Trophoblast cell (in vitro differentiated cells and primary cell): ENCODE data around the gene CERK.

Source experiments
- DNase-seq, 2 donors: peaks; one replicate each; pipeline ENCODE4 v3.0.0-alpha.2; 2016
- H2AFZ ChIP-seq: 2 replicates; pipeline ENCODE4 v1.6.1; 2013; ENCODE audit warnings: low read length, moderate library complexity, mild to moderate bottlenecking; ENCODE audit not compliant: insufficient read depth, poor library complexity
- H2AK5ac ChIP-seq: 2 replicates; pipeline ENCODE4 v1.6.1; 2013; ENCODE audit warnings: mild to moderate bottlenecking, low read length
- H2BK120ac ChIP-seq: 2 replicates; pipeline ENCODE4 v1.6.1; 2013; ENCODE audit warnings: low read length, mild to moderate bottlenecking, moderate library complexity; ENCODE audit not compliant: insufficient read depth, poor library complexity
- H2BK12ac ChIP-seq: 2 replicates; pipeline ENCODE4 v1.6.1; 2013; ENCODE audit warnings: mild to moderate bottlenecking, low read length, moderate library complexity
- H2BK5ac ChIP-seq: 2 replicates; pipeline ENCODE4 v1.6.1; 2013; ENCODE audit warnings: low read length, low read depth, moderate library complexity, mild to moderate bottlenecking; ENCODE audit not compliant: poor library complexity
- H3K14ac ChIP-seq: 2 replicates; pipeline ENCODE4 v1.6.1; 2013; ENCODE audit warnings: mild to moderate bottlenecking, low read length
- H3K18ac ChIP-seq: 2 replicates; pipeline ENCODE4 v1.6.1; 2013; ENCODE audit warnings: mild to moderate bottlenecking, low read length
- H3K23ac ChIP-seq: 2 replicates; pipeline ENCODE4 v1.6.1; 2013; ENCODE audit warnings: low read length
- H3K27ac ChIP-seq: 2 replicates; pipeline ENCODE4 v1.5.1; 2013; ENCODE audit warnings: low read depth, mild to moderate bottlenecking, inconsistent platforms, low read length, moderate library complexity
- H3K27me3 ChIP-seq: 2 replicates; pipeline ENCODE4 v1.6.1; 2013; ENCODE audit warnings: inconsistent platforms, mild to moderate bottlenecking, low read length, moderate library complexity; ENCODE audit not compliant: insufficient read depth
- H3K36me3 ChIP-seq, 2 experiments: 1 replicate in 1 of 2; 2 replicates in 1 of 2; pipeline ENCODE4 v1.6.1; 2013; ENCODE audit warnings: low read length in 2 of 2, mild to moderate bottlenecking in 2 of 2, moderate library complexity in 1 of 2; ENCODE audit not compliant: insufficient read depth in 2 of 2, control insufficient read depth in 1 of 2
- H3K4ac ChIP-seq: 2 replicates; pipeline ENCODE4 v1.6.1; 2013; ENCODE audit warnings: low read depth, mild to moderate bottlenecking, low read length, moderate library complexity
- H3K4me1 ChIP-seq, 2 experiments: 1 replicate in 1 of 2; 2 replicates in 1 of 2; pipeline ENCODE4 v1.6.1; 2013; ENCODE audit warnings: low read length in 2 of 2, mild to moderate bottlenecking in 2 of 2, moderate library complexity in 1 of 2; ENCODE audit not compliant: insufficient read depth in 2 of 2, control insufficient read depth in 1 of 2
- H3K4me2 ChIP-seq: 2 replicates; pipeline ENCODE4 v1.6.1; 2013; ENCODE audit warnings: inconsistent platforms, mild to moderate bottlenecking, low read length, moderate library complexity
- H3K4me3 ChIP-seq: 2 replicates; pipeline ENCODE4 v1.5.1; 2013; ENCODE audit warnings: mild to moderate bottlenecking, low read depth, low read length, inconsistent platforms
- H3K79me1 ChIP-seq: one replicate; pipeline ENCODE4 v1.6.1; 2013; ENCODE audit warnings: low read length
- H3K79me2 ChIP-seq: 2 replicates; pipeline ENCODE4 v1.6.1; 2013; ENCODE audit warnings: low read length, mild to moderate bottlenecking; ENCODE audit not compliant: control insufficient read depth, insufficient read depth, poor library complexity
- H3K9ac ChIP-seq: 2 replicates; pipeline ENCODE4 v1.6.1; 2013; ENCODE audit warnings: mild to moderate bottlenecking, low read length
- H3K9me3 ChIP-seq: 2 replicates; pipeline ENCODE4 v1.6.1; 2013; ENCODE audit warnings: low read depth, mild to moderate bottlenecking, control low read depth, inconsistent platforms, low read length; ENCODE audit not compliant: insufficient read depth
- H4K12ac ChIP-seq: 2 replicates; pipeline ENCODE4 v1.6.1; 2013; ENCODE audit warnings: low read depth, mild to moderate bottlenecking, low read length, moderate library complexity
- H4K8ac ChIP-seq: 2 replicates; pipeline ENCODE4 v1.6.1; 2013; ENCODE audit warnings: low read depth, mild to moderate bottlenecking, low read length, moderate library complexity
- H4K91ac ChIP-seq: one replicate; pipeline ENCODE4 v1.6.1; 2013; ENCODE audit warnings: low read depth, mild to moderate bottlenecking, low read length, moderate library complexity
- WGBS: extraction: QIAGEN DNeasy Blood & Tissue Kit; methylation state at CpG from one replicate; pipeline ENCODE4 v1.1.7; 2013; ENCODE audit warnings: missing lambda C conversion rate; ENCODE audit not compliant: insufficient read length, insufficient coverage; ENCODE audit errors: extremely low coverage; 5-methylcytosine and 5-hydroxymethylcytosine counted together

CERK gene

GRCh38 chr22:46764779-46765485 is 26.9 kb upstream of the CERK start:
- Histone ChIP-seq H3K18ac (no peak overlapping the region), H2AK5ac (no peak overlapping the region)
- no CpG with 5 or more reads among the region's 6 CpGs for WGBS

DNA sequence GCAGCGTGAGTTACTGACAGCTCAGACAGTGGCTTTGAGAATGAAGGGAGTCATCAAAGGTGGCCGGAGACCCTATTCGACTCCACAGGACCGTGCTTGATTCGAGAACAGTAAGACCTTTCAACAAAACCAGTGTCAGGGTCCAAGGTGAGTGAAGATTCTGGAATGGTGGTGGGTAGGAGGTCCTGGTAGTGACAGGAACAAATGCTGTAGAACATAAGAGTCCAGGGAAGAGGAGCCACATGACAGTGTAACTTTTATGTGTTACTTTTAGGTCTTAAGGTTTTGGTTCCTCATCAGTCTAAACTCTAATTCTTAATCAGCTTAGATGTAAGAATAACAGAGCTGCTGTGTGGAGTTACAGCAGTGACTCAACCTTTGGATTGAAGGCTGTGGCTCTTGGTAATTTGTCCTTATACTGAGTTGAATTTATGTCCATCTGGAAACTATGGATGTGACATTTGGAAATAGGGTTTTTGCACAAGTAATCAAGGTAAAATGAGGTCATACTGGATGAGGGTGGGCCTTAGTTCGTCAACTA is 26.2 kb upstream of the CERK start:
- Histone ChIP-seq H3K36me3 (peaks cover 0 to 2% of the 10 kb centered on the region in 2 experiments), H3K18ac (no peak overlapping the region), H2AK5ac (no peak overlapping the region), H2BK12ac (no peak overlapping the region), H3K9me3 (no peaks in the 10 kb centered on the region), H4K8ac (no peak overlapping the region), H3K14ac (no peak overlapping the region), H3K27ac (no peak overlapping the region), H3K23ac (no peak overlapping the region), H3K4me2 (no peak overlapping the region), H4K12ac (no peak overlapping the region), H3K4me3 (no peak overlapping the region), H3K79me2 (peaks cover 11% of the 10 kb centered on the region), H2AFZ (no peak overlapping the region), H3K27me3 (no peaks in the 10 kb centered on the region), H2BK120ac (no peak overlapping the region), H3K79me1 (peaks cover 10% of the 10 kb centered on the region), H2BK5ac (no peak overlapping the region), H3K4ac (no peak overlapping the region), H3K9ac (no peak overlapping the region), H3K4me1 (peaks cover 3% of the 10 kb centered on the region in 2 experiments), H4K91ac (no peak overlapping the region)
- WGBS, result no CpG with 5 or more reads among the region's 6 CpGs
- DNase-seq, result no peak

More at GRCh38 chr22:46764779-46765485, 26.9 kb upstream of the CERK start:
- no peaks in the 10 kb centered on the region for H3K27me3 ChIP-seq
- no peak overlapping the region for H4K91ac ChIP-seq
- no peak overlapping the region for H2AFZ ChIP-seq
- no peak overlapping the region for H3K4me3 ChIP-seq
- peaks cover 11% of the 10 kb centered on the region for H3K79me2 ChIP-seq
- no peak overlapping the region for H3K4me2 ChIP-seq
- peaks cover 3% of the 10 kb centered on the region in 2 experiments for H3K4me1 ChIP-seq
- no peak for DNase-seq
- H3K79me1 ChIP-seq, result peaks cover 10% of the 10 kb centered on the region
- H2BK120ac ChIP-seq, result no peak overlapping the region
- peak overlapping the region; percentile 24 for H3K4ac ChIP-seq
- peaks cover 0 to 2% of the 10 kb centered on the region in 2 experiments for H3K36me3 ChIP-seq
- H3K9ac ChIP-seq, result no peak overlapping the region
- H3K9me3 ChIP-seq, result no peaks in the 10 kb centered on the region
- no peak overlapping the region for H3K14ac ChIP-seq
- H2BK12ac ChIP-seq, result no peak overlapping the region
- no peak overlapping the region for H3K27ac ChIP-seq
- H4K8ac ChIP-seq, result no peak overlapping the region
- no peak overlapping the region for H2BK5ac ChIP-seq
- no peak overlapping the region for H4K12ac ChIP-seq
- no peak overlapping the region for H3K23ac ChIP-seq

- H3K4me1 ChIP-seq, result peaks cover 3 to 8% of the 10 kb centered on the region in 2 experiments
- H3K4me3 ChIP-seq, result peak overlapping the region; percentile 91
- H3K4me2 ChIP-seq, result peak overlapping the region; percentile 87
- peak overlapping the region; percentile 87 for H2BK120ac ChIP-seq
- H2BK5ac ChIP-seq, result peak overlapping the region; percentile 11
- H4K12ac ChIP-seq, result peak overlapping the region; percentile 95
- H2BK12ac ChIP-seq, result no peak overlapping the region
- H2AK5ac ChIP-seq, result peak overlapping the region; percentile 5
- H3K9ac ChIP-seq, result peak overlapping the region; percentile 77
- peak overlapping the region; percentile 87 for H3K14ac ChIP-seq
- H3K79me1 ChIP-seq, result peaks cover 10% of the 10 kb centered on the region
- H3K36me3 ChIP-seq, result peaks cover 0 to 2% of the 10 kb centered on the region in 2 experiments
- H3K27ac ChIP-seq, result peak overlapping the region; percentile 34
- H3K4ac ChIP-seq, result peak overlapping the region; percentile 95
- H4K8ac ChIP-seq, result peak overlapping the region; percentile 99
- peaks cover 11% of the 10 kb centered on the region for H3K79me2 ChIP-seq
- H3K18ac ChIP-seq, result peak overlapping the region; percentile 87
- H3K27me3 ChIP-seq, result no peaks in the 10 kb centered on the region
- no peak overlapping the region for H3K23ac ChIP-seq
- no CpG with 5 or more reads among the region's 13 CpGs for WGBS
- peak overlapping the region; percentile 75 for H4K91ac ChIP-seq
- peak; percentile 62 to 89 for DNase-seq
- H2AFZ ChIP-seq, result peak overlapping the region; percentile 53
- H3K9me3 ChIP-seq, result no peaks in the 10 kb centered on the region
Measured at GRCh38 chr22:46763051-46763705, 25.1 kb upstream of the CERK start.

- Histone ChIP-seq H2AFZ (peak within 1 kb of the TSS; percentile 89), H3K18ac (peak within 1 kb of the TSS; percentile 87), H4K8ac (peak within 1 kb of the TSS; percentile 99), H3K9me3 (no peaks in the 10 kb centered on the region), H4K91ac (peak within 1 kb of the TSS; percentile 91), H3K4me2 (peak within 1 kb of the TSS; percentile 87), H3K4me3 (peak within 1 kb of the TSS; percentile 91), H3K4me1 (peaks cover 3 to 8% of the 10 kb centered on the region in 2 experiments), H2BK120ac (peak within 1 kb of the TSS; percentile 87), H3K9ac (peak within 1 kb of the TSS; percentile 97), H3K4ac (peak within 1 kb of the TSS; percentile 95), H3K27ac (peak within 1 kb of the TSS; percentile 72), H3K36me3 (no peaks in the 10 kb centered on the region), H3K14ac (peak within 1 kb of the TSS; percentile 93), H3K27me3 (no peaks in the 10 kb centered on the region), H3K79me1 (peaks cover 10% of the 10 kb centered on the region), H2BK12ac (no peak within 1 kb of the TSS), H2AK5ac (peak within 1 kb of the TSS; percentile 82), H3K23ac (no peak within 1 kb of the TSS), H2BK5ac (peak within 1 kb of the TSS; percentile 91), H4K12ac (peak within 1 kb of the TSS; percentile 95), H3K79me2 (peaks cover 11% of the 10 kb centered on the region)
- DNase-seq, result peak; percentile 95 to 97
- no CpG with 5 or more reads among the region's 66 CpGs for WGBS
Measured at GRCh38 chr22:46762238-46763050, 24.4 kb upstream of the CERK start, which contains the start of gene TBC1D22A. TSS of gene TBC1D22A (plus strand) at chr22:46762650. CDS start at chr22:46762787, 137 bp downstream.
